ENCODE results near the gene TRIM9.

DNA sequence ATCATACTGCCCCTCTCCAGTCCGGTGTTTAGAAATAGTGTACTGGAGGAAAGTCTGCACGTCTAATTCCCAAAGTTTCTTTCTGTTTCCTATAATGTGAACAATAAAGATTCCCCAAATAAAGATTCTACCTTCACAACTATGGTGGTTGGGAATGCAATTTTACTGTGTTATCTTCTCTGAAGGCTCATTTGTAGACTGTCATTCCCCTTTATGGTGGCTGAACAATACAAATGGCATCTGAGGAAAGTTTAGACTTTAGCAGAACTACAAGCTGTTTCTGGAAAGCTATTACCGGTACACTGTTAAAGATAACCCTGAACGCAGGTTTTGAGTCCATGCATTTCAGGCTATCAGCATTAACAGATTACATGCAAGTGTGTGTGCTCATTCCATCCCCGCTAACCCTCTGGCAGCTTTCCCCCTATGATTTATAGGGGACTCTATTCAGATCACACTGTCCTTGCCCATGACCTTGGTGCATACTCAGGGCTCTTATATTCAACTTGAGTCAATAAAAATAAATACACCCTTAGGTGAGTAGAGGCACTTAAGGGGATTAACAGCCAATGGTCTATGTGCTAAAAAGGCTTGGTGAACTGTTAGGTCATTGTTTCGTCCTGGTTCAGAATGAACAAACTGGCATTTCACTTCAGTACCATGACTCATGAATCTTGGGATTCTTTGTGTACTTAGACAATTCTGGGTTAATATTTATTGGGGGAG, 89.9 kb downstream of the TRIM9 start:
- TF ChIP-seq, protein P1, sequence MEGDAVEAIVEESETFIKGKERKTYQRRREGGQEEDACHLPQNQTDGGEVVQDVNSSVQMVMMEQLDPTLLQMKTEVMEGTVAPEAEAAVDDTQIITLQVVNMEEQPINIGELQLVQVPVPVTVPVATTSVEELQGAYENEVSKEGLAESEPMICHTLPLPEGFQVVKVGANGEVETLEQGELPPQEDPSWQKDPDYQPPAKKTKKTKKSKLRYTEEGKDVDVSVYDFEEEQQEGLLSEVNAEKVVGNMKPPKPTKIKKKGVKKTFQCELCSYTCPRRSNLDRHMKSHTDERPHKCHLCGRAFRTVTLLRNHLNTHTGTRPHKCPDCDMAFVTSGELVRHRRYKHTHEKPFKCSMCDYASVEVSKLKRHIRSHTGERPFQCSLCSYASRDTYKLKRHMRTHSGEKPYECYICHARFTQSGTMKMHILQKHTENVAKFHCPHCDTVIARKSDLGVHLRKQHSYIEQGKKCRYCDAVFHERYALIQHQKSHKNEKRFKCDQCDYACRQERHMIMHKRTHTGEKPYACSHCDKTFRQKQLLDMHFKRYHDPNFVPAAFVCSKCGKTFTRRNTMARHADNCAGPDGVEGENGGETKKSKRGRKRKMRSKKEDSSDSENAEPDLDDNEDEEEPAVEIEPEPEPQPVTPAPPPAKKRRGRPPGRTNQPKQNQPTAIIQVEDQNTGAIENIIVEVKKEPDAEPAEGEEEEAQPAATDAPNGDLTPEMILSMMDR (conservative IDR thresholded peaks at IDR 0.05 in 1 of 2, IDR thresholded peaks at IDR 0.05 in 1 of 2; ENCODE audit: extremely low read depth in 1 of 2, insufficient read depth in 1 of 2, low read depth in 1 of 2, low read length in 2 of 2), result no peak
- no peak for TF ChIP-seq EZH2 (IDR thresholded peaks at IDR 0.05; ENCODE audit: borderline replicate concordance, low read length)

Data from mammary epithelial cell (primary cell).